A673 (cell line): ENCODE measurements around the gene NFIB.

Source experiments
- CTCF ChIP-seq: fragments of 300-800, 200-600 bp; sonication (generic); conservative IDR thresholded peaks from 2 replicates; pipeline ENCODE4 v1.5.1; 2017; ENCODE audit warnings: low read depth, mild to moderate bottlenecking, antibody characterized with exemption, low read length, moderate library complexity, mixed read lengths
- EZH2 ChIP-seq: fragments of 200-600 bp; sonication (generic); IDR thresholded peaks from 2 replicates; pipeline ENCODE4 v1.6.1; 2017; ENCODE audit warnings: borderline replicate concordance, low read depth, mild to moderate bottlenecking, mixed read lengths, antibody characterized with exemption, low read length; ENCODE audit not compliant: poor library complexity, severe bottlenecking

- TF ChIP-seq EZH2 (no peak), CTCF (no peak)
Measured at GRCh38 chr9:14231196-14231990, 82.5 kb downstream of the NFIB start.
